ENCODE measurements around the gene LOXL4.

LOXL4 gene

DNA sequence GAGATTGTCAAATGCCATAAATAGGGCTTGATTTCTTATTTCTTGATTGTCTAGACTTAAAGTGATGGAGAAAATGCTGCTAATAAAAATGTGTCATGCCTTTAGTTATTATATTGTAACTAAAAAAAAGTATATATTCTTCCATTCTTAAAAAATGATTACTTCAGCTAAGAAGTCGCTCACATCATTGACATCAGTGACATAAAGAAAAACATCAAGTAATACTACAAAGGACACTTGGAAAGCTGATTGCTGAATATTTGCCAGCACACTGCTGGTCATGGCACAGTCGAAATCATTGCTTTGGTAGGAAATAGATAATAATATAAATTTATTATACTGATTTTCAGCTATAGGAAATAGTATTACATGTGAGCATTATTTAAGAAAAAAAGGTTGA lies 62.6 kb downstream of the LOXL4 start:
- no peak overlapping the region for H3K4me3 ChIP-seq (ENCODE audit: low read depth, low read length)
- no peak for TF ChIP-seq CTCF (IDR thresholded peaks at IDR 0.05; ENCODE audit: low read depth, low read length, missing control alignments)
- no peak for DNase-seq (ENCODE audit: low read depth)

DNA sequence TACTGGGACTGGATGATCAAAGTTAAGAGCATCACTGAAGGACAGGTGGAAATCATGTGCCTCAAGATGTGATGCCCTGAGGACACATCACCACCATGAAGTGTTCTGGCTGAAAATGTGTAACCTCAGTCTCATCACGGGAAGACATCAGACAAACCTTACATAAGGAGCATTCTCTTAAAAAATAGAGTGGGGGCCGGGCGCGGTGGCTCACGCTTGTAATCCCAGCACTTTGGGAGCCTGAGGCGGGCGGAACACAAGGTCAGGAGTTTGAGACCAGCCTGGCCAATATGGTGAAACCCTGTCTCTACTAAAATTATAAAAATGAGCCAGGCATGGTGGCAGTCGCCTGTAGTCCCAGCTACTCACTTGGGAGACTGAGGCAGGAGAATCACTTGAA lies 65.6 kb downstream of the LOXL4 start:
- DNase-seq (ENCODE audit: low read depth) = no peak
- no peak overlapping the region for H3K4me3 ChIP-seq (ENCODE audit: low read depth, low read length)
- TF ChIP-seq CTCF (IDR thresholded peaks at IDR 0.05; ENCODE audit: low read depth, low read length, missing control alignments) = no peak

GRCh38 chr10:98201760-98202159 lies 66.2 kb downstream of the LOXL4 start:
- TF ChIP-seq CTCF (IDR thresholded peaks at IDR 0.05; ENCODE audit: low read depth, low read length, missing control alignments) = no peak
- DNase-seq (ENCODE audit: low read depth) = no peak
- no peak overlapping the region for H3K4me3 ChIP-seq (ENCODE audit: low read depth, low read length)
